ENCODE results near the gene COL6A1.

COL6A1 gene

DNA sequence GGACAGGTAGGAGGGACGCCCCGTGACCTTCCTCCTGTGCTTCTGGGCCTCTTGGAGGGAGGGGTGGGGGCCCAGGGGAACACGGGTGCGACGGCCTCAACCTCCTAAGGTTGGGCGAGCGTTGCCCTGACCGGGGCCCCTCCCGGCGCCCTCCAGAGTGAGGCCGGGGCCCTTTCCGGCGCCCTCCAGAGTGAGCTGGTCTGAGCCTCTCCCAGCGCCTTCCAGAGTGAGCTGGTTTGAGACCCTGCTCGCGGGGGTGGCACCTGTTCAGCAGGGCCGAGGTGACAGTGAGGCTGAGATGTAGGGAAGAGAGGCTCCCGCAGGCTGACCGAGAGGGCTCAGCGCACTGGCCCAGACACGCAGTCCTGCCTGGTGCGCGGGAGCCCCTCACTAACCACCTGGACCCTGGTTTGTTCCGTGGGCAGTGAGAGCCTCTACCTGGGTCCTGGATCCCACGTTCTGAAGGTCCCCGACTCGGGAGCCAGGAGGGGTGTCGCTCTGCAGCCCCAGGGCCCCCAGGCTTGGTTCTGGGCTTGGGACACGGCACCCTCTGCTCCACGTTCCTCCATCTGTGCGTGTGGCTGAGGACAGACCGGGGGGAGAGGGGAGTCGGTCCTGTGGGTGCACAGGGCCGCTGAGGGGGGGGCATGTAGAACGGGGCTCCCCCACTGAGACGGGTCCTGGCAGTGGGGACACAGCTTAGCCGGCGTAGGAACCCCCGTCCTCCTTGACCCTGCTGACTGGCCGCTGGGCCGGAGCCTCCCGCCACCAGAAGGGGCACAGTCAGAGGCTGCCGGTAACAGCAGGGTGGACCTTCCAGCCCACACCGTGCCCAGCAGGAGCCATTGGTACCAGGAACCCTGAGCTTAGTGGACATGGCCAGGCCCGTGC, 1.4 kb downstream of the COL6A1 start:
- H3K27ac ChIP-seq = no peak overlapping the region
- TF ChIP-seq ZFX (IDR thresholded peaks at IDR 0.05; ENCODE audit: borderline replicate concordance) = no peak
- TF ChIP-seq, protein P1, sequence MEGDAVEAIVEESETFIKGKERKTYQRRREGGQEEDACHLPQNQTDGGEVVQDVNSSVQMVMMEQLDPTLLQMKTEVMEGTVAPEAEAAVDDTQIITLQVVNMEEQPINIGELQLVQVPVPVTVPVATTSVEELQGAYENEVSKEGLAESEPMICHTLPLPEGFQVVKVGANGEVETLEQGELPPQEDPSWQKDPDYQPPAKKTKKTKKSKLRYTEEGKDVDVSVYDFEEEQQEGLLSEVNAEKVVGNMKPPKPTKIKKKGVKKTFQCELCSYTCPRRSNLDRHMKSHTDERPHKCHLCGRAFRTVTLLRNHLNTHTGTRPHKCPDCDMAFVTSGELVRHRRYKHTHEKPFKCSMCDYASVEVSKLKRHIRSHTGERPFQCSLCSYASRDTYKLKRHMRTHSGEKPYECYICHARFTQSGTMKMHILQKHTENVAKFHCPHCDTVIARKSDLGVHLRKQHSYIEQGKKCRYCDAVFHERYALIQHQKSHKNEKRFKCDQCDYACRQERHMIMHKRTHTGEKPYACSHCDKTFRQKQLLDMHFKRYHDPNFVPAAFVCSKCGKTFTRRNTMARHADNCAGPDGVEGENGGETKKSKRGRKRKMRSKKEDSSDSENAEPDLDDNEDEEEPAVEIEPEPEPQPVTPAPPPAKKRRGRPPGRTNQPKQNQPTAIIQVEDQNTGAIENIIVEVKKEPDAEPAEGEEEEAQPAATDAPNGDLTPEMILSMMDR (IDR thresholded peaks at IDR 0.05) = no peak

- TF ChIP-seq, protein P1 (IDR thresholded peaks at IDR 0.05) = no peak
- TF ChIP-seq ZFX (IDR thresholded peaks at IDR 0.05; ENCODE audit: borderline replicate concordance) = no peak
- H3K27ac ChIP-seq = no peak overlapping the region
Measured at GRCh38 chr21:45983649-45983965, 2.0 kb downstream of the COL6A1 start.

DNA sequence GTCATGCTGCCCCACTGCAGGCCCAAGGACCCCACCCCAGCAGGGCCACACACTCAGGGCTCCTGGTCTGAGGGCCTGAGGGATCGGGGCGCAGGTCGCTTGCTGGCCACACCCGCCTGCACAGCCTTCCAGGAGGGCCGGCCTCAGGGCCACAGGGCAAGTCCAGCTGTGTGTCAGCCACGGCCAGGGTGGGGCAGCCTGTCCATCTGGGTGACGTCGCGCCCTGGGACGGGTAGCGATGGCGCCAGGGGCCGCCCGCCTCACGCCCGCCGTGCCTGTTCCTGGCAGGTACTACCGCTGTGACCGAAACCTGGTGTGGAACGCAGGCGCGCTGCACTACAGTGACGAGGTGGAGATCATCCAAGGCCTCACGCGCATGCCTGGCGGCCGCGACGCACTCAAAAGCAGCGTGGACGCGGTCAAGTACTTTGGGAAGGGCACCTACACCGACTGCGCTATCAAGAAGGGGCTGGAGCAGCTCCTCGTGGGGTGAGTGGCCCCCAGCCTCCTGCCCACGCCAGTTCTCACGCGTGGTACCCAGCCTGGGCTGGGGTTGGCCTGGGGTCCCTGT, 2.5 kb downstream of the COL6A1 start:
- TF ChIP-seq ZFX (IDR thresholded peaks at IDR 0.05; ENCODE audit: borderline replicate concordance) = no peak
- TF ChIP-seq, protein P1 (IDR thresholded peaks at IDR 0.05) = peak; percentile 16; the same call in 1 of the 2 replicates
- no peak overlapping the region for H3K27ac ChIP-seq

GRCh38 chr21:45984584-45985095, 3.1 kb downstream of the COL6A1 start:
- no peak for TF ChIP-seq ZFX (IDR thresholded peaks at IDR 0.05; ENCODE audit: borderline replicate concordance)
- TF ChIP-seq, protein P1 (IDR thresholded peaks at IDR 0.05) = no peak
- H3K27ac ChIP-seq = no peak overlapping the region

DNA sequence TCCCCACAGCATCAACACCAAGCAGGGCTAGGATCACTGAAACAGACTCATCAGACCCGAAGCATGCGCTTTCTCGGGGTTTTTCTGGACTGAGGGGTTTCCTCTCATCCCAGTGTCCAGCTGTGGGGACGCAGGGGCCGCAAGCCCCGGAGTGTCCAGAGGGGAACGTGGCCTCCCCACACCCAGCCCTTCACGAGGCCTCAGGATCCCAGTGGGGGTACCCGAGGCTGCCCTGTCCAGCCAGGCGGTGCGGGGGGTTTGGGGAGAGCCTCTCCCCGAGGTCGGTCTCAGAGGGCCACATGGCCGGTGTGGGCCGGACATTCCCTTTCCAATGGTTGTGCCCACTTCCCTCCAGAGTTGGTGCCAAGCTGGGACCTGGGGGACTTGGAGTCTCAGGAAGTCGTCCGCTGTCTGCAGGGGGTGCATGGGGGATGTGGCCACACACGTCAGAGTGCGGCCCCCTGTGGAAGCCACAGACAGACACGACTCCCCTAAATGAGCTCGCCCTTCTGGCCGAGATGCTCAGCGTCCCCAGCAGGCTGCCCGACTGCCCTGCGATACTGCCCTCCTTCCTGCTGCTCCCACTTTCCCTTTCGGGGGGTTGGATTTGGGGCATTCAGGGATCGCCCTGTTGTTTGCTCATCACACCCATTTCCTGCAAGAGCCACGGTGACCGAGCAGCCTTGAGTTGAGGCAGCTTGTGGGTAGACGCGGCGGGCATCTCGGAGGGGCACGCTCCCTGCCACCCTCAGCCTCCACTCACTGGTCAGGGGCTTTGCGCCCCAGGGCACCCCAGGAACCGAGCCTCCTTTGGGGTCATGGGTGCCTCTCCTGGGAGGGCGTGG, 4.1 kb downstream of the COL6A1 start:
- H3K27ac ChIP-seq = no peak overlapping the region
- TF ChIP-seq, protein P1 (IDR thresholded peaks at IDR 0.05) = no peak
- TF ChIP-seq ZFX (IDR thresholded peaks at IDR 0.05; ENCODE audit: borderline replicate concordance) = no peak

GRCh38 chr21:45986316-45987051, 4.9 kb downstream of the COL6A1 start:
- H3K27ac ChIP-seq = no peak overlapping the region
- TF ChIP-seq, protein P1 (IDR thresholded peaks at IDR 0.05) = no peak
- TF ChIP-seq ZFX (IDR thresholded peaks at IDR 0.05; ENCODE audit: borderline replicate concordance) = no peak

Data from 22Rv1 (cell line).